ENCODE measurements around the gene TBC1D4.
A peak's percentile ranks its signal among the peaks of the same experiment; 100 is the strongest.

The TBC1D4 gene

GRCh38 chr13:75384879-75385707 lies 96.9 kb downstream of the TBC1D4 start:
- DNase-seq: peak; percentile 62

DNA sequence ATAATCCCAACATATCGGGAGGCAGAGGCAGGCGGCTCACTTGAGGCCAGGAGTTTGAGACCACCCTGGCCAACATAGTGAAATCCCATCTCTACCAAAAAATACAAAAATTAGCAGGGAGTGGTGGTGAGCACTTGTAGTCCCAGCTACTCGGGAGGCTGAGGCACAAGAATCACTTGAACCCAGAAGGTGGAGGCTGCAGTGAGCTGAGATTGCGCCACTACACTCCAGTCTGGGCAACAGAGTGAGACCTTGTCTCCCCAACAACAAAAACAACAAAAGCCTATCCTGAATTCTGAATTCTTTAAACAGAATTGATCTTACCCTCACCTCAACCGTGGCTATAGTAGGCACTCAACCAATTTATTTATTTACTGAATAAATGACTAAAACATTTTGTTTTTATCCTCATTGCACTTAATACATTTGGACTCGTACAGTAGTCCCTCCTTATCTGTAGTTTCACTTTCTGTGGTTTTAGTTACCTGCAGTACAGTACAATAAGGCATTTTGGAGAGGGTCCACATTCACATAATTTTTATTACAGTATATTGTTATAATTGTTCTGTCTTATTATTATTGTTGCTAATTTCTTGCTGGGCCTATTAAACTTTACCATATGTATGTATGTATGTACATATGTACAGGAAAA lies 98.8 kb downstream of the TBC1D4 start:
- no peak for DNase-seq

DNA sequence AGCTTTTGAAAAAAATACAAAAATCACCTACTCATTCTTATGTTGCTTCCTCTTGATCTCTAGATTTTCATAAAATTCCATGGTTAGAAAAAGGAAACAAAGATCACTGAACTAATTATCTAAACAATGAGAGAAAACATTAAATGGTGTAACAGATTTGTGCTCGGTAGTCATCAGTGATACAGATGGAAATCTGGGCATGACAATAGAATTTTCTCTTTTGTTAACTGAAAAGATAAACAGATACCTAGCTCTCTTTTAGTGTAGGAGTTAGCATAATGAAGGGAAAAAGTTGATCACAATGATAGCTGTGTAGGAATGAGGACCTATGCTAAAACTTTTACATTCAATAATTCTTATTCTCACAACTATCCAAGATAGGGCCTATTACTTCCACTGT lies 103.7 kb downstream of the TBC1D4 start:
- no peak for DNase-seq

DNA sequence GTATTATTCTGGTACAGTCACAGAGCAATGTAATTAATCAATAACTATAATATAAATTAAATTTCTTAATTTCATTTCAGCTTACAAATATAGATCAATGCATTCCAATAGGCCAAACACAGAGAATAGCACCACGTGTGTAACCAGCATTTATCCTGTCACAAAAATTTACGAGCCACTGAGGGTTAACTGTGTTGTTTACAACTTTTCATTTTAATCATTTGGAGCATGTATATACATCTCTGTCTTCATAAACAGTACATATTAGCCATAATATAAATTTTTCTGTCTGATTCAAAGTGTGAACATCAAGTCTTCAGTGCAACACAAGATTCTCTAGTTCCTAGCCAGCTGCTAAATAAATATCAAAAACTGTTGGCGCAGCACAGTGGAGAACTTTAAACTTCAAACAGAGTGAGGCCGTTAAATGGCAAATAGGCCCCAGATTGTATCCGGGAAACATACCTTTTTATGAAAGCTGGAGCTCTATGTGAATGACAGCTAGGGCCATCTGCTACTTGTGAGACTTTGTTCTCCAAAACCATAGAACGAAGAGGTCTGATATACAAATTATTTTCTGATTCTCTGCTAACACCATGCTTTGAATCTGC lies 105.1 kb downstream of the TBC1D4 start:
- no peak for DNase-seq

- no peak for DNase-seq
Measured at GRCh38 chr13:75375329-75375728, 106.6 kb downstream of the TBC1D4 start.

DNA sequence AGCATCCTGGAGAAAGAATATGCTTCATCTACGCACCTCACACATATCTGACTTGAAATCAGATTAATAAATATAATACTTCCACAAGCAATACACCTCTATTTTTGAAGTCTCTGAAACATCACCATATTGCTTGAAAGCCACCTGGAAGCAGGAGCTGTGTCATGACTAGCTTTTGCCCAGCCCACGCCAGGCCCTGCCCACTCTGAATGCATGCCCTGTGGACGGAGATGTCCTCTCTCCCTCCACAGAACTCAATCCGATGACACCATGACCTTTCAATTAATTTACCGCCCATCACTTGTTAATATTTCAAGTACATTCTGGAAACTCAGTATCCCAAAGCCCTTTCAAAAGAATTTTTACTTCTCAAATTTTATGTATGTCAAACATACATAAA lies 108.0 kb downstream of the TBC1D4 start:
- DNase-seq: no peak

DNA sequence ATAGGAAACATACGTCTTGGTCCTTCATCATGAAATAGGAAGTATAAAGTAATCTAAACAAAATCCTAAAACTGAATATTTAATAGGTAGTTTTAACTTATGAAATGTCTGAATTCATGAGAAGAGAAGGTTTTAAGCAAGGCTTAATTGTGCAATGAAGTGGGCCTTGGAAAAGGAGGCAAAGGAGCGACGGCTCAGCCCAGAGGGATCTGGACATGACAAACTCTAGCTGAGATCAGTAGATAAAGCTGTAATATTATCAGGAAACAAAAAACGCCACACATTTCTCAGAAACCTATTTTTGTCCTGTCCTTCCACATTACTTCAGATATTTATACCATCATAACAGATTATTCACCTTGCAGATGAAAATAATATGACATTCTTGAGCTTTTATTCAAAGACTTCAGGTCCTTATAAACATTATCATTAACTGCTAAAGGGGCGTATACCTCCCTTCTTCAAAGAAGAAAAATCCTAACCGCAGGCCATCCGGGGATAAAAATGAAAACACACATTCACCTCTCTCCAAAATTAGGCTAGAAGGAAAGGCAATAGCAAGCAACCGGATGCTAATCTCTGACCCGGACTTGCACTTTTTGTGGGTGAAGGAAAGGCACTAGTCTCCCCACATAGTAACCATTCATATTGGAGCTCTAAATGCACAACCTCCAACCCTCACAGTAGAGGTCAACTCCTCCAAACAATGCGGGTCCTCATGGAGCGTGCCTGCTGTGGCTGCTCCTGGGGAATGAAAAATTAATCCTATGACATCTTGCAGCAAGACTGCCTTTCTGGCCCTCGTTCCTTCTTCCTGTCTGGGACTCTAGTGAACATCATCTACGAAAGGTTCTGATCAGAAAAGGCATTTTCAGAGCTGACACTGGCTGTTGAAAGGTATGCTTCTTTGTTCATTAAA lies 108.8 kb downstream of the TBC1D4 start:
- no peak for DNase-seq

DNA sequence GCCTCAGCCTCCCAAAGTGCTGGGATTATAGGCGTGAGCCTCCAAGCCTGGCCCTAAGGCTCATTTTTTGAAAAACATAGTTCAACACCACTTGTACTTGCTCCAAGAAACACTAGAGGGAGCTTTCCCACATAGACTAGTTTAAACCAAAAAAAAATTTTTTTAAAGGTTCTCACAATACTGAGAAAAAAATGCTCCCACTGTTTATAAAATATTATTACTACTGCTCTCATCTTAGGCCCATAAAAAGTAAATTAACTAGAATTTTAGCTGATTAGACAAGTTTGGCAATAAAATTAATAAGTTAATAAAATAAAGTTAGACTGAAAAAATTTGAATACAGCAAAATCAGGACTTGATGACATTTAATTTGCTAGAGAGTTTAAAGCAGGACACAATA lies 109.5 kb downstream of the TBC1D4 start:
- peak; percentile 64 for DNase-seq

GRCh38 chr13:75371203-75371602 lies 110.8 kb downstream of the TBC1D4 start:
- no peak for DNase-seq

DNA sequence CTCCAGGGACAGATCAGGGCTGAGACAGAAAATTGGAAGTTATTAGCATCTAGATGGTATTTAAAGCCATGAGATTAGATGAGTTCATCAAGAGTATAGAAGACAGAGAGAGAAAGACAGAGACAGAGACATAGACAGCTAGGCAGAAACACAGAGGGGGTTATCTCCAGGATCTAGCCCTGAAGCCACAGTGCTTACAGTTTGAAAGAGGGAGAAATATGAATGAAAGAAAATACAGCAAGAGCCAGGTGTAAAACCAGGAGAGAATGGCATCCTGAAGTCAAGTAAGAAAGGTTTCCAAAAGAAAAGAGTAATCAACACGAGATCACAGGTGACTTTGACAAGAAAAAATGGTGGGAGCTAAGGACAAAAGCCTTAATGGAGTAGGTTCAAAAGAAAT lies 111.2 kb downstream of the TBC1D4 start:
- no peak for DNase-seq

- no peak for DNase-seq
Measured at GRCh38 chr13:75369981-75370380, 112.0 kb downstream of the TBC1D4 start.

GRCh38 chr13:75368167-75368566 lies 113.8 kb downstream of the TBC1D4 start:
- no peak for DNase-seq

DNA sequence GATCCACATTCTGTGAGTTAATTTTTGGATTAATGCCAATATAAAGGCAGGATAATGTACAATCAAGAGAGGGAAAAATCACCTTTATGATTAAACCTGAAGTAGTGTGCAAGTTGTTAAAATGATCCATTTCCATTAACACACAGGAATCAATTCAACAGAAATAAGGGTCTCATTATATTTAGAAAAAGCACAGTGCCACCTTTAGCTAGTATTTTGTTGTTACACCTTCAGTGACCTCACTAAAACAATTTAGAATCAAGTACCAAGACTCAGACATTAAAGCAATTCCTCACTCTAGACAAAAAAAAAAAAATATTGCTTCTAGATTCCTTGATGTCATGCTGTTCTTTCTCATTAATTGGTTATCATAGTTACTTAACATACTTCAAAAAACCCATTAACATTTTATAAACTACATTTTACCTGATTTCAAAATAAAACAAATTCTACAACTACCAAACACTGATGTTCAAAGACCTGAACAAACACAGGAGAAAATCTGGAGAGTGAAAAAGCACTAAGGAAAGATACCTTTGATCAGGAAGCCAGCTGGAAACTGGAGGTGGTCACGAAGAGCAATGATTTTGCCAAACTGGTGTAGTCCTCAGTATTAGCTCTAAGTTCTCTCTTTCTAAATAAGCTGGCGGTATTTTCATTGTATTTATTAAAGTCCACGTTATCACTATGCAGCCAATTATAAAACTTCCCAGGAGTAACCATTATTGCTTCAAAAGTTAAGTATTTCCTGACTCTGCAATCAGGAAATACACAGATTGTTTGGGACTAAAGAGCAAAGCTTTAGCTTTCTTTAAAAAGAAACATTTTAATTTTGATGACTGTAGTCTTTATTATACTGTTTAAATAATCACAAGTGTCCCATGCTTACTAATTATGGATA lies 115.3 kb downstream of the TBC1D4 start:
- no peak for DNase-seq

DNA sequence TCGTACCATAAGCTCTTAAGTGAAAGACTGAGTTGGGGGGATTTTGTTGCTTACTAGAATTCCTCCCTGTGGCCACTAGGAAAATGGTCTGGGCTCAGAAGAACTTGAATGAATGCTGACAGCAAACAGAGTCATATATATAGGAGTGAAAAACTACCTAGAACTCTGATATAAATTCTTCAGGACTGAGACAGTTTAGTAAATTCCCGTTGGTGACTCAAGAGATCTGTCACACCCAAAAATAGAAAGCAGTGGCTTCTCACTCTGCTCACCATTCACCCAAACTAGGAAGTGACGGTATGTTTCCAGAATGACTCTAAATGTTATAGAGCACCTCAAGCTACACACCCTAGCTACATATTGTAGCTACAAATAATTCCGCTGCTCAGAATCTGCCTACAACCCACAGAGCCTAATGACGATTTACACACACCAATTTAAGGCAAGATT lies 116.2 kb downstream of the TBC1D4 start:
- DNase-seq: no peak

DNA sequence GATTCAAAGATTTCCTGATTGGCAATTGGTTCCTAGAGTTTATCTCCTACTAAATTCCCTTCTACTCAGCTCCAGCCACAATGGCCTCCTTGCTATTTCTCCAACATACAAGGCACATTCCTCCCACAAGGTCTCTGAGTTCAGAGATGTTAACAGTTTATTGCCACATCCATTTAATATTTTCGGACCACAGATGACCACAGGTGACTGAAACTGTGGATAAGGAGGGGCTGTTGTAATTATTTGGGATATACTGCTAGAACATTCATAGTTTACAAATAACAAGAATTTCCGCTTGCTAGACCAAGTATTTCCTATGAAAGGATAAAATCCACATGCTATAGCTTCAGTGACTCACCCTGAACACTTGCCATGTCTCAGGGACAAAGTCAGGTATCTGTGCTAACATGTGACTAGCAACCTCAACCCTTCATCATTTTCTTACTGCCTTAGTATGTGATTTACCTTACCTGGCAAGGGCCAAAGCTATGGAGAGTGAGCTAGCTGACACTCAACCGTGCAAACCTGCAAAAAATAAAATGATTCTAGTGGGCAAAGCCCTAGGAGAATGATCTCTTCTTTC lies 117.7 kb downstream of the TBC1D4 start:
- no peak for DNase-seq

- no peak for DNase-seq
Measured at GRCh38 chr13:75363371-75363770, 118.6 kb downstream of the TBC1D4 start.

GRCh38 chr13:75362026-75362425 lies 119.9 kb downstream of the TBC1D4 start:
- DNase-seq: no peak

- no peak for DNase-seq
Measured at GRCh38 chr13:75360170-75360569, 121.8 kb downstream of the TBC1D4 start.

- DNase-seq: no peak
Measured at GRCh38 chr13:75359266-75359665, 122.7 kb downstream of the TBC1D4 start.

- peak; percentile 83 for DNase-seq
Measured at GRCh38 chr13:75357576-75358289, 124.2 kb downstream of the TBC1D4 start.

DNA sequence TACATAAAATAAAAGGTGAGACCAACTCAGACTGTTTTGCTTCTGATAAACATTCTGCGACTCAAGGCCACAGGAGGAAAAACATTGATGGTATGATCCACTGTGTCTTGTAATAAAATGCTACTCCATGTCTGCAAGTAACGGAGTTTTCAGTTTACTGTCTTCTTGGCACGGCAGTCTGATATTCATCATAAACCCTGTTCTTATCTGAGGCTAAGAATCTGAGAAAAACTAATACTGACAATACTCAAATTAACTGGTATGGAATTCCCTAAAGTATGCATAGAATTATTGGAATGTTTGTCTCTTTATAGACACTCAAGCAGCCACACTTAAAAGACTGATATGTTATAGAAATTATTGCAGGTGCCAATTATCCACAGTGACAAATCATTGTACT lies 125.5 kb downstream of the TBC1D4 start:
- DNase-seq: no peak
